ENCODE results near the gene STK17A. TPM values are rescaled to one million over a fixed set of nuclear protein-coding genes. Genes with fewer than 3 reads are reported as not detected.

Gene STK17A
- total and polyA plus RNA-seq, 2 of the 8 experiments (the other 6 are each of a cell fraction or from before 2014, with no cell fraction given): 2.2 to 12.2 TPM

GRCh38 chr7:43674559-43675436 lies 91.9 kb downstream of the STK17A start:
- Histone ChIP-seq H2BK120ac (replicated peaks; ENCODE audit: low read depth, low read length) (no peak overlapping the region), H3K14ac (ENCODE audit: insufficient read length) (no peak overlapping the region), H2AFZ (ENCODE audit: low read length) (no peak overlapping the region), H3K4ac (replicated peaks; ENCODE audit: insufficient read length, low read depth, low read length) (no peak overlapping the region), H3K36me3 (ENCODE audit: control insufficient read depth in 2 of 4, insufficient read depth in 4 of 4, low read length in 3 of 4) (no peaks in the 10 kb centered on the region), H4K8ac (ENCODE audit: extremely low read depth, insufficient read depth, low read length) (no peak overlapping the region), H3K4me2 (ENCODE audit: insufficient read depth in 1 of 2, low read depth in 2 of 2, low read length in 2 of 2) (no peak overlapping the region), H3K18ac (ENCODE audit: extremely low read depth, low read length) (no peak overlapping the region), H3K4me1 (replicated peaks in 1 of 4; ENCODE audit: control insufficient read depth in 3 of 4, insufficient read depth in 4 of 4, low read length in 3 of 4) (no peaks in the 10 kb centered on the region; a peak in 1 of 7 replicates), H3K27me3 (replicated peaks in 1 of 4; ENCODE audit: control insufficient read depth in 3 of 4, extremely low read depth in 1 of 4, insufficient read depth in 3 of 4, low read length in 3 of 4) (no peaks in the 10 kb centered on the region), H2BK5ac (ENCODE audit: low read depth, low read length) (no peak overlapping the region), H4K20me1 (replicated peaks in 1 of 2; ENCODE audit: control insufficient read depth in 1 of 2, insufficient read depth in 2 of 2, low read length in 2 of 2) (no peaks in the 10 kb centered on the region), H3K27ac (ENCODE audit: low read depth, low read length) (no peak overlapping the region), H3K4me3 (ENCODE audit: extremely low read depth in 1 of 4, insufficient read depth in 2 of 4, low read depth in 3 of 4, low read length in 4 of 4) (no peak overlapping the region), H2BK15ac (ENCODE audit: low read length) (no peak overlapping the region), H3K9ac (replicated peaks in 1 of 4; ENCODE audit: extremely low read depth in 1 of 4, low read depth in 3 of 4, low read length in 3 of 4) (no peak overlapping the region), H3K23ac (ENCODE audit: insufficient read length) (no peak overlapping the region), H2BK20ac (ENCODE audit: low read length) (no peak overlapping the region), H3K56ac (replicated peaks; ENCODE audit: insufficient read length, low read depth, low read length) (no peak overlapping the region), H4K5ac (ENCODE audit: insufficient read length, low read depth, low read length) (no peak overlapping the region), H2AK5ac (ENCODE audit: low read depth, low read length) (no peak overlapping the region), H3K23me2 (ENCODE audit: low read depth, low read length) (no peaks in the 10 kb centered on the region), H2BK12ac (ENCODE audit: low read depth, low read length) (no peak overlapping the region), H3K9me3 (ENCODE audit: insufficient read depth in 2 of 2, low read depth in 1 of 2, low read length in 1 of 2) (no peaks in the 10 kb centered on the region), H3K79me2 (ENCODE audit: control insufficient read depth in 1 of 2, insufficient read depth in 2 of 2, low read length in 2 of 2) (peaks cover 10 to 97% of the 10 kb centered on the region in 2 experiments), H4K91ac (replicated peaks; ENCODE audit: insufficient read length, low read length) (no peak overlapping the region), H3K79me1 (ENCODE audit: low read depth, low read length) (no peaks in the 10 kb centered on the region; the same call in 1 of the 2 replicates)
- ChIA-PET POLR2A (ENCODE audit: partially characterized antibody) (no interaction called here), CTCF (ENCODE audit: partially characterized antibody) (no interaction called here)
- TF ChIP-seq POLR2AphosphoS5 (IDR thresholded peaks at IDR 0.05; ENCODE audit: low read depth, low read length) (no peak), FOSL1 (IDR thresholded peaks at IDR 0.05; ENCODE audit: insufficient read depth, low read depth, low read length) (no peak), SP4 (IDR thresholded peaks at IDR 0.05; ENCODE audit: low read length) (no peak), E2F6 (IDR thresholded peaks at IDR 0.05) (no peak), CBX8 (IDR thresholded peaks at IDR 0.05; ENCODE audit: borderline replicate concordance, low read depth, low read length) (no peak), RXRA (IDR thresholded peaks at IDR 0.05; ENCODE audit: insufficient read depth, low read depth, low read length) (no peak), POU5F1 (IDR thresholded peaks at IDR 0.05; ENCODE audit: low read depth, low read length) (no peak), TCF12 (IDR thresholded peaks at IDR 0.05; ENCODE audit: low read depth, low read length) (no peak), SP2 (IDR thresholded peaks at IDR 0.05; ENCODE audit: low read length) (no peak)
- DNase-seq (ENCODE audit: low read depth in 1 of 2, low spot score in 2 of 2) (no peak), FAIRE-seq (no peak)
- WGBS, 2 experiments (ENCODE audit: extremely low coverage in 1 of 2, insufficient coverage in 1 of 2, insufficient read length in 1 of 2, insufficient replicate concordance in 2 of 2, low coverage in 1 of 2, low lambda C conversion rate in 2 of 2, missing lambda C conversion rate in 1 of 2): 86% methylated on average over 4 of the region's 4 CpGs; no CpG with 5 or more reads in 1 of the 2 experiments
